ENCODE data around the gene FOXL3.

Gene FOXL3

DNA sequence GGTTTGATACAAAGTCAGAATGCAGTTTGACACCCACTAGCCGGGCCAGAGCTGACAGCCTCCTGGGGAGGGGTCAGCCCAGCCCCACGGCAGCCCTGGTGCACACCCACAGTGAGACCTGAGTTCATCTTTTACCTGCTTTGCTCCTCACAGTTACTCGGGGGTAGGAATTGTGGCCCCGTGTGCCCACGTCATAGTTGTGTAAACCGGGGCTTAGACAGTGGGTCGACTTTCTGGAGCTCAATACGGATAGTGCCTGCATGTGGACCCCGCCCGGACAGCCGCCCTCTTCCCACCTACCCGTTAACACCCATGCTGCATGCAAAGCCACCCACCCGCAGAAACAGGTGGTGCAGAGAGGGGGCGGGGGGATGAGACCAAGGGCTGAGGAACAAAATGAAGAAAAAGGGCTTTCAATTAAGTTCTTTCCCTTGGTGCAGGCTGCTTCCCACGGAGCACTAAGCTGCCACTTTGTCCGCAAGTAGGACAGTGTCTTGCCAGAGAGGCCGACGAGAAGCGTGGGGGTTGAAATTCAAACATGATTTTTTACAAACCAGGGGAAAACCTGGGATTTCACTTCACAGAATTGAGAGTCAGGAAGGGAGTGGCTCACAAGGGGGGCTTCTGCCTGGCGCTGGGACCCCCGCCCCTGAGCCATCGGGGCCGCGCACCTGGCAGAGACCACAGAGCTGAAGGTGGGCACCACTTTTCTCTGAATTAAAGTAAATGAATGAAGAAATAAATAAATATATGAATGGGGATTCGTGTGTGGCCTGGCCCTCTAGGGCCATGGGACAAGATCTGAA, 24.6 kb upstream of the FOXL3 start:
- TF ChIP-seq ZFX (IDR thresholded peaks at IDR 0.05; ENCODE audit: borderline replicate concordance) = no peak
- TF ChIP-seq, protein P1, sequence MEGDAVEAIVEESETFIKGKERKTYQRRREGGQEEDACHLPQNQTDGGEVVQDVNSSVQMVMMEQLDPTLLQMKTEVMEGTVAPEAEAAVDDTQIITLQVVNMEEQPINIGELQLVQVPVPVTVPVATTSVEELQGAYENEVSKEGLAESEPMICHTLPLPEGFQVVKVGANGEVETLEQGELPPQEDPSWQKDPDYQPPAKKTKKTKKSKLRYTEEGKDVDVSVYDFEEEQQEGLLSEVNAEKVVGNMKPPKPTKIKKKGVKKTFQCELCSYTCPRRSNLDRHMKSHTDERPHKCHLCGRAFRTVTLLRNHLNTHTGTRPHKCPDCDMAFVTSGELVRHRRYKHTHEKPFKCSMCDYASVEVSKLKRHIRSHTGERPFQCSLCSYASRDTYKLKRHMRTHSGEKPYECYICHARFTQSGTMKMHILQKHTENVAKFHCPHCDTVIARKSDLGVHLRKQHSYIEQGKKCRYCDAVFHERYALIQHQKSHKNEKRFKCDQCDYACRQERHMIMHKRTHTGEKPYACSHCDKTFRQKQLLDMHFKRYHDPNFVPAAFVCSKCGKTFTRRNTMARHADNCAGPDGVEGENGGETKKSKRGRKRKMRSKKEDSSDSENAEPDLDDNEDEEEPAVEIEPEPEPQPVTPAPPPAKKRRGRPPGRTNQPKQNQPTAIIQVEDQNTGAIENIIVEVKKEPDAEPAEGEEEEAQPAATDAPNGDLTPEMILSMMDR (IDR thresholded peaks at IDR 0.05) = no peak
- H3K27ac ChIP-seq = no peak overlapping the region

- H3K27ac ChIP-seq = no peak overlapping the region
- TF ChIP-seq, protein P1 (IDR thresholded peaks at IDR 0.05) = no peak
- TF ChIP-seq ZFX (IDR thresholded peaks at IDR 0.05; ENCODE audit: borderline replicate concordance) = no peak
Measured at GRCh38 chr7:265998-266850, 23.7 kb upstream of the FOXL3 start.

- H3K27ac ChIP-seq = no peak overlapping the region
- TF ChIP-seq, protein P1 (IDR thresholded peaks at IDR 0.05) = peak; percentile 79
- TF ChIP-seq ZFX (IDR thresholded peaks at IDR 0.05; ENCODE audit: borderline replicate concordance) = no peak
Measured at GRCh38 chr7:266851-267840, 22.8 kb upstream of the FOXL3 start.

GRCh38 chr7:268991-269390, 21.0 kb upstream of the FOXL3 start:
- TF ChIP-seq, protein P1 (IDR thresholded peaks at IDR 0.05) = no peak
- no peak for TF ChIP-seq ZFX (IDR thresholded peaks at IDR 0.05; ENCODE audit: borderline replicate concordance)
- H3K27ac ChIP-seq = no peak overlapping the region

GRCh38 chr7:269721-270120, 20.2 kb upstream of the FOXL3 start:
- H3K27ac ChIP-seq = no peak overlapping the region
- TF ChIP-seq, protein P1 (IDR thresholded peaks at IDR 0.05) = no peak
- no peak for TF ChIP-seq ZFX (IDR thresholded peaks at IDR 0.05; ENCODE audit: borderline replicate concordance)

GRCh38 chr7:270351-270983, 19.5 kb upstream of the FOXL3 start:
- no peak overlapping the region for H3K27ac ChIP-seq
- TF ChIP-seq, protein P1 (IDR thresholded peaks at IDR 0.05) = no peak
- TF ChIP-seq ZFX (IDR thresholded peaks at IDR 0.05; ENCODE audit: borderline replicate concordance) = no peak
